Ishikawa (cell line): ENCODE measurements around the gene CACNA1C.

Source experiments
- CEBPB ChIP-seq: IDR thresholded peaks from 2 replicates; pipeline ENCODE4 v1.6.1; 2012
- CREB1 ChIP-seq: IDR thresholded peaks from 2 replicates; pipeline ENCODE4 v1.6.1; 2012; ENCODE audit warnings: low read depth
- EGR1 ChIP-seq: IDR thresholded peaks from 2 replicates; pipeline ENCODE4 v1.6.1; 2012
- EP300 ChIP-seq: IDR thresholded peaks from 2 replicates; pipeline ENCODE4 v1.6.1; 2012; ENCODE audit warnings: borderline replicate concordance
- FOXM1 ChIP-seq: IDR thresholded peaks from 2 replicates; pipeline ENCODE4 v1.6.1; 2012; ENCODE audit warnings: low read depth, borderline replicate concordance
- NFIC ChIP-seq: IDR thresholded peaks from 2 replicates; pipeline ENCODE4 v1.6.1; 2012
- RAD21 ChIP-seq: IDR thresholded peaks from 2 replicates; pipeline ENCODE4 v1.6.1; 2012; ENCODE audit warnings: low read depth
- TAF1 ChIP-seq: IDR thresholded peaks from 2 replicates; pipeline ENCODE4 v1.6.1; 2012; ENCODE audit warnings: low read depth, mild to moderate bottlenecking
- TCF12 ChIP-seq: IDR thresholded peaks from 2 replicates; pipeline ENCODE4 v1.6.1; 2012; ENCODE audit warnings: low read depth
- TEAD4 ChIP-seq: IDR thresholded peaks from 2 replicates; pipeline ENCODE4 v1.6.1; 2012
- YY1 ChIP-seq: IDR thresholded peaks from 2 replicates; pipeline ENCODE4 v1.6.1; 2012; ENCODE audit warnings: low read depth
- ZBTB7A ChIP-seq: IDR thresholded peaks from 2 replicates; pipeline ENCODE4 v1.6.1; 2012; ENCODE audit warnings: low read depth
- TF ChIP-seq, protein P1 (sequence below): IDR thresholded peaks from 2 replicates; pipeline ENCODE4 v1.6.1; 2012
- TF ChIP-seq, protein P2 (sequence below): IDR thresholded peaks from 2 replicates; pipeline ENCODE4 v1.6.1; 2012; ENCODE audit warnings: low read depth, mild to moderate bottlenecking
- TF ChIP-seq, protein P3 (sequence below): IDR thresholded peaks from 2 replicates; pipeline ENCODE4 v1.6.1; 2012

Gene CACNA1C

DNA sequence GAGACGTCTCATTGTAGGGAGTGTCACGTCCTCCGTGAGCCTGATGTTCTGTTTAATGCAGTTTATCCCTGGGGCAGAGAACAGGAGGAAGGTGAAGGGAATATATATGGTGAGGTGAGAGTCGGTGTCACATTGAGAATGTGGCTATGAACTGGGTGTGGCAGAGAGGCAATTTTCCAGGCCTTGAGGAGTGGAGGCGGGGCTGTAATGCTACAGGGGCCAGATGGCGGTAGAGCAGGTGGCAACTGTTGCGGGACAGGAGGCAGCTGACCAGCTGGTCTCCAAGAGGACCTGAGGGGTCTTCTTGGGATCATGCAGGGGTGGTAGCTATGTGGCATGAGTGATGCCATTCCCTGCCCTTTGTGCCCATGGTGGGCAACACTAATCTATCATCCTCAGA, 59.6 kb downstream of the CACNA1C start:
- TF ChIP-seq, protein P1, sequence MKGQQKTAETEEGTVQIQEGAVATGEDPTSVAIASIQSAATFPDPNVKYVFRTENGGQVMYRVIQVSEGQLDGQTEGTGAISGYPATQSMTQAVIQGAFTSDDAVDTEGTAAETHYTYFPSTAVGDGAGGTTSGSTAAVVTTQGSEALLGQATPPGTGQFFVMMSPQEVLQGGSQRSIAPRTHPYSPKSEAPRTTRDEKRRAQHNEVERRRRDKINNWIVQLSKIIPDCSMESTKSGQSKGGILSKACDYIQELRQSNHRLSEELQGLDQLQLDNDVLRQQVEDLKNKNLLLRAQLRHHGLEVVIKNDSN, result no peak
- TF ChIP-seq TAF1, result no peak
- no peak for TF ChIP-seq NFIC
- no peak for TF ChIP-seq CREB1
- no peak for TF ChIP-seq CEBPB
- TF ChIP-seq RAD21, result no peak

DNA sequence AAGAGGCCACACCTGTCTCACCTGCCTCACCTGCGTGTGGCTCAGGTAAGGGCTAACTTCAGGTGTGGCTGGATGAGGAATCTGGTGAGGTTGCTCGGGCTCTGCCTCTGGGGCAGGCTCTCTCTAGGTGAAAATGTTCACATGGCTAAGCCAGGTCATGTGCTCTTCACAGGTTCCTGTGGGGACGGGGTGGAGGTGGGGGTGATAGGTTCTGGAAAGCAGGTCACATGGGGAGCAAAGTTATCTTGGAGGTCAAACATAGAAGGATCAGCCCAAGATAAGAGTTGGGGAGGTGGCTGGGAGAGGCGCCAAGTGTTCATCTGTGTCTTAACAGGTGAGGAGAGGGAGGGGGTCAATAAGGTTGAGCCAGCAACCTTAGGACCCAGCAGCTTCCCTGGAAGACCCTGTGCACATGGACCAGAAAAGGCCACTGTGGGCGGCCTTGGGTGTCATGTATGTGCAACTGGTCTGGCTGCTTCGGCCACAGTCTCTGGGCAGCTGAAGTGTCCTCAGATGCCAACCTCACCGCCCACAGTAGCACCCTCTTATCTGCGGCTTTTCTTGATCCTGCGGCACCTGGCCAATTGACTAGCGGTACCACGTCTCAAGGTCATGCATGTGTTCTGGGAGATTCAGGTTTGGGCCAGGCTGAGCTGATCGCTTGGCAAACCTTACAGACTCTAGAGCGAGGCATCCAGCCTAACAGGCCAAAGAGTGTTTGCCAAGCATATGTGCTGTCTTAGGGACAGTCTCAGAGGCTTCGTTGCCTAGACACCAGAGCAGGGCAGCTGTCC, 60.5 kb downstream of the CACNA1C start:
- TF ChIP-seq EP300, result no peak
- TF ChIP-seq YY1, result no peak
- TF ChIP-seq CREB1, result no peak
- no peak for TF ChIP-seq TCF12
- TF ChIP-seq RAD21, result no peak
- no peak for TF ChIP-seq FOXM1
- TF ChIP-seq, protein P1, result no peak
- no peak for TF ChIP-seq NFIC
- TF ChIP-seq TEAD4, result no peak
- TF ChIP-seq ZBTB7A, result no peak
- TF ChIP-seq, protein P2, sequence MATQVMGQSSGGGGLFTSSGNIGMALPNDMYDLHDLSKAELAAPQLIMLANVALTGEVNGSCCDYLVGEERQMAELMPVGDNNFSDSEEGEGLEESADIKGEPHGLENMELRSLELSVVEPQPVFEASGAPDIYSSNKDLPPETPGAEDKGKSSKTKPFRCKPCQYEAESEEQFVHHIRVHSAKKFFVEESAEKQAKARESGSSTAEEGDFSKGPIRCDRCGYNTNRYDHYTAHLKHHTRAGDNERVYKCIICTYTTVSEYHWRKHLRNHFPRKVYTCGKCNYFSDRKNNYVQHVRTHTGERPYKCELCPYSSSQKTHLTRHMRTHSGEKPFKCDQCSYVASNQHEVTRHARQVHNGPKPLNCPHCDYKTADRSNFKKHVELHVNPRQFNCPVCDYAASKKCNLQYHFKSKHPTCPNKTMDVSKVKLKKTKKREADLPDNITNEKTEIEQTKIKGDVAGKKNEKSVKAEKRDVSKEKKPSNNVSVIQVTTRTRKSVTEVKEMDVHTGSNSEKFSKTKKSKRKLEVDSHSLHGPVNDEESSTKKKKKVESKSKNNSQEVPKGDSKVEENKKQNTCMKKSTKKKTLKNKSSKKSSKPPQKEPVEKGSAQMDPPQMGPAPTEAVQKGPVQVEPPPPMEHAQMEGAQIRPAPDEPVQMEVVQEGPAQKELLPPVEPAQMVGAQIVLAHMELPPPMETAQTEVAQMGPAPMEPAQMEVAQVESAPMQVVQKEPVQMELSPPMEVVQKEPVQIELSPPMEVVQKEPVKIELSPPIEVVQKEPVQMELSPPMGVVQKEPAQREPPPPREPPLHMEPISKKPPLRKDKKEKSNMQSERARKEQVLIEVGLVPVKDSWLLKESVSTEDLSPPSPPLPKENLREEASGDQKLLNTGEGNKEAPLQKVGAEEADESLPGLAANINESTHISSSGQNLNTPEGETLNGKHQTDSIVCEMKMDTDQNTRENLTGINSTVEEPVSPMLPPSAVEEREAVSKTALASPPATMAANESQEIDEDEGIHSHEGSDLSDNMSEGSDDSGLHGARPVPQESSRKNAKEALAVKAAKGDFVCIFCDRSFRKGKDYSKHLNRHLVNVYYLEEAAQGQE, result no peak
- TF ChIP-seq, protein P3, sequence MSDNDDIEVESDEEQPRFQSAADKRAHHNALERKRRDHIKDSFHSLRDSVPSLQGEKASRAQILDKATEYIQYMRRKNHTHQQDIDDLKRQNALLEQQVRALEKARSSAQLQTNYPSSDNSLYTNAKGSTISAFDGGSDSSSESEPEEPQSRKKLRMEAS, result no peak
- TF ChIP-seq TAF1, result no peak
- no peak for TF ChIP-seq EGR1
- TF ChIP-seq CEBPB, result no peak

DNA sequence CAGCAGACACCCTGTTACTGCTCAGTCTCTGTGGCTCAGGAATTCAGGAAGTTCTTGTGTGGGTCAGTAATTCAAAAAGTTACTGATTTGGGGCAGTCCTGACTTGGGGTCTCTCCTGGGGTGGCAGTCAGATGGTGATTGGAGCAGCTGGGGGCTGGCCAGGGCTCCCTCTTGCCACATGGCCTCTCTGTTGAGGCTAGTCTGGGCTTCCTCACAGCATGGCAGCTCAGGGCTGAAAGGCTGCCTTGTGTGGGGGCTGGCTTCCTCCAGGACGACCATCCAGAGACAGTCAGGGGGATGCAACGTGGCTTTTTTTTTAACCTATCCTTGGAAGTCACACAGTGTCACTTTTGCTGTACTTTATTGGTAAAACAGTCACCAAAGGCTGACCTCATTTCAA, 61.3 kb downstream of the CACNA1C start:
- no peak for TF ChIP-seq RAD21
- TF ChIP-seq, protein P3, result no peak
- no peak for TF ChIP-seq TEAD4
- TF ChIP-seq YY1, result no peak
- no peak for TF ChIP-seq TAF1
- no peak for TF ChIP-seq EGR1
- no peak for TF ChIP-seq FOXM1
- no peak for TF ChIP-seq TCF12
- TF ChIP-seq, protein P2, result no peak
- TF ChIP-seq NFIC, result no peak
- no peak for TF ChIP-seq ZBTB7A
- no peak for TF ChIP-seq CREB1
- no peak for TF ChIP-seq EP300

DNA sequence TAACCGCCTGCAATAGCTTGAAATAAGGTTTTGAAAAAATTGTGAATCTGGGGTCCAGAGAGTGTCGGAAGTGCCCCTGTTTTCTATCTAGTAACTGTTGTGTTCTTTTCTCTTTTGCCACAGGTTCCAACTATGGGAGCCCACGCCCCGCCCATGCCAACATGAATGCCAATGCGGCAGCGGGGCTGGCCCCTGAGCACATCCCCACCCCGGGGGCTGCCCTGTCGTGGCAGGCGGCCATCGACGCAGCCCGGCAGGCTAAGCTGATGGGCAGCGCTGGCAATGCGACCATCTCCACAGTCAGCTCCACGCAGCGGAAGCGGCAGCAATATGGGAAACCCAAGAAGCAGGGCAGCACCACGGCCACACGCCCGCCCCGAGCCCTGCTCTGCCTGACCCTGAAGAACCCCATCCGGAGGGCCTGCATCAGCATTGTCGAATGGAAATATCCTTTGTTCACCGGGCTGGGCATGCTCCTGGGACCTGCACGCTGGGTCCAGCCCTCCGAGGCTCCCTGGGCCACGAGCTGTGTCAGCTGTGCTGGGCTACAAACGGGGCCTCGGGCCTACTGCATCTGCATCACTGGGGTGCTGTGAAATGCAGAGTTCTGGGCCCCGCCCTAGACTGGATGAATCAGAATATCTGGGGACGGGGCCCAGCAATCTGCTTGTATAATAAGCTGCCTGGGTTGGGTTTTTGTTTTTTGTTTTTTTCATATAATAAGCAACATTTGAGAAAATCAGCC, 62.5 kb downstream of the CACNA1C start:
- TF ChIP-seq, protein P3, result no peak
- no peak for TF ChIP-seq CREB1
- no peak for TF ChIP-seq EGR1
- no peak for TF ChIP-seq ZBTB7A

DNA sequence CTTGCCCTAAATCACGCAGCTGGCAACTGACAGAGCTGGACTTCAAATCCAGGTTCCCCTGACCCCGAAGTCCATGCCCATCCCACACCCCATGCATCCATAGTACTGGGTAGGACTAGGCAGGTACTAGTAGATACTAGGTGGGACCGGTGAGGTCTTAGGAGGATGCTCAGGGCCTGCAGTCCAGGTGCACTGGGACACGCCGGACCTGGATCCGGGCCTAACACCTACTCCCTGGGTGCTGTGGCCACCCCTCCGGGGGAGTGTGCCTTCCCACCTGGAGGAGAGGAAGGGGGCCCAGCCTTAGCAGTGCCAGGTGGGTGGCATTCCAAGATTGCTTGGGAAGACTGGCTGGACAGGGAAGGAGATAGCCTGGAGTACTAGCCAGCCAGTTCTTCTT, 64.8 kb downstream of the CACNA1C start:
- no peak for TF ChIP-seq TEAD4
- no peak for TF ChIP-seq EP300
- TF ChIP-seq RAD21, result no peak
- no peak for TF ChIP-seq CREB1
- TF ChIP-seq CEBPB, result no peak
- TF ChIP-seq, protein P1, result no peak
- TF ChIP-seq EGR1, result no peak
- no peak for TF ChIP-seq FOXM1
- TF ChIP-seq YY1, result no peak
- no peak for TF ChIP-seq TAF1
- TF ChIP-seq TCF12, result no peak
- TF ChIP-seq, protein P2, result no peak
- TF ChIP-seq NFIC, result no peak
- TF ChIP-seq ZBTB7A, result no peak
- TF ChIP-seq, protein P3, result no peak
